GM19023 (cell line): ENCODE results near the gene TAAR9.

Experiments
- ATAC-seq: cut with Tn5 transposase; IDR thresholded peaks from one replicate; pipeline ENCODE4 v1.9.1; 2021; ENCODE audit warnings: mild to moderate bottlenecking, moderate library complexity; ENCODE audit not compliant: unreplicated experiment

The TAAR9 gene, protein sequence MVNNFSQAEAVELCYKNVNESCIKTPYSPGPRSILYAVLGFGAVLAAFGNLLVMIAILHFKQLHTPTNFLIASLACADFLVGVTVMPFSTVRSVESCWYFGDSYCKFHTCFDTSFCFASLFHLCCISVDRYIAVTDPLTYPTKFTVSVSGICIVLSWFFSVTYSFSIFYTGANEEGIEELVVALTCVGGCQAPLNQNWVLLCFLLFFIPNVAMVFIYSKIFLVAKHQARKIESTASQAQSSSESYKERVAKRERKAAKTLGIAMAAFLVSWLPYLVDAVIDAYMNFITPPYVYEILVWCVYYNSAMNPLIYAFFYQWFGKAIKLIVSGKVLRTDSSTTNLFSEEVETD

DNA sequence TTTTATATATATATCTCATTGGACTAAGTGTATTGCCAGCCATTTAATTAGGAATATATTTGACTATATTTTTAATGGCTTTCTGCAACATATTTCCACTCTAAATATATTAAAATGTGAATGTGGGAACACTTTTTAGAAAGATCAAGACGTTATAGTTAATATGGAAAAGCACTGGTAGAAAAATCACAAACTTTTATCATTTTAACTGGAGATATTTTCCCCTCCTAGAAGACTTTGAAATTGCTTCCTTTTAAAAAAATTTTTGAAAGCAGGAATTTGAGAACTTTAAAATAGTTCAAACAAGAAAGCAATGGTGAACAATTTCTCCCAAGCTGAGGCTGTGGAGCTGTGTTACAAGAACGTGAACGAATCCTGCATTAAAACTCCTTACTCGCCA is at the start of gene TAAR9:
TSS of gene TAAR9 (plus strand) at position 301 of the 400 bp plus-strand sequence. CDS start at position 314, 13 bp downstream.
- no peak for ATAC-seq

DNA sequence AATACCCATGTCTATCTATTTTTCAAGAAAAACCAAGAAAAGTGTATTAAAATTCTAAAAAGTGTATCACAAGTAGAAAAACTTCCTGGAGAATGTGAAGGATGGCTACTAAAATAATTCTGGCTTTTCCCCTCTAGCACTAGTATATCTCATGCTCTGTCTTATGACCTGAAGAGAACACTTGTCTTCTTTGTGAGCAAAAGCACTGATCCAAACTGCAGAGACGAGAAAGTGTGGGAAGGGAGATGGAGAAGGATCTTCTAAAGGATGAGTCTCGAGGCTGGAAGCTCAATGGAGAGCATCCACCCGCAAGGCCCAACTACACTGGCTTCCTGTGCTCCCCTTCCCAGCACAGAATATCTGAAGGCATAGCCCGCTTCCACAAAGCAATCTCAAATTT is 48.7 kb upstream of the TAAR9 start:
- ATAC-seq, result no peak

DNA sequence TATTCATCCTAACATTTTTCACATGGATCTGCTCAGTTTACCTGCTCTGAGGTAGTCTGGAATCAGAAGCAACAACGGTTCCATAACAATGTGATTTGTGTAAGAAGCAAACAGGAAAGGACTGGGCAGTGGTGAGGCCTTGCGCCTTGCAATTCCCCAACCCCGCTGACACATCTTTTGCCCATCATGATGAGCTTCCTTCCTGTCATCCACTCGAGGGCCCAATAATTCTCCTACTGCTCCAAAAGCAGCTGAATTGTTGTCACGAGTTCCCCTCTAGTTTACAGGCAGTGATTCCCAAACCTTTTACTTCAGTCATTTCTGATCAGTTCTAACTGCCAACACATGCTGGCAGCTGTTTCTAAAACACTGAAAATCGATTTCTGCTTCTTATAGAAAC is 48.1 kb upstream of the TAAR9 start:
- peak; percentile 60 for ATAC-seq

DNA sequence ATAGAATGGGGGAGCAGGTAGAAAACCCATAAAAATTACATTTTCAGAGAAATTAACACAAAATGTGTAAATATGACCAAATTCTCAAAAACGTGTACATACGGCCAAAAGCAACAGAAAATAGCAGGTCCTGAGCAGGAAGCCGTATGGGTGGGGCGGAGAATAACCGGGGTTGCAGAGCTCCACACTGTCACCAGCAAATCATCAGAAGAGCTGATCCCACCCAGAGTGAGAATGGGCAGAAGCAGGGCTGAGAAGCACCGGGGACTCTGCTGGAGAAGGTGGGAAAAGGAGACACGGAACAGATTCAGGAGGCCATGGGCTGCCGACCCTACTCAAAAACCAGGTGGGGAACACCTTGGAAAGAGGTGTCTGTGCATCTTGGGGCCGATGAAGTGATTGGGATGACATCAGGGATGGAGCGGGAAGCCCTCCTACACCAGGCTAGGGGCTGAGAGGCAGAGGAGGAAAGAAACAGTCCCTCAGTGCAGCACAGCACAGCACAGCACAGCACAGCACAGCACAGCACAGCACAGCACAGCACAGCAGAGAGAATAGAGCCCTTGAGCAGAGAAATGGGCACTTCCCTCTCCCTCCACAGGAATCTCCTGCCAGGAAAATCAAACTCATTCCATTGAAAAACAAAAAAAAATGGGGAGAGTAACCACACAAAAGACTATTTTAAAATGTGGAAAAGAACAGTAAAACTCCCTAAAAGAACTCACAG is 47.4 kb upstream of the TAAR9 start:
- ATAC-seq, result peak; percentile 71

DNA sequence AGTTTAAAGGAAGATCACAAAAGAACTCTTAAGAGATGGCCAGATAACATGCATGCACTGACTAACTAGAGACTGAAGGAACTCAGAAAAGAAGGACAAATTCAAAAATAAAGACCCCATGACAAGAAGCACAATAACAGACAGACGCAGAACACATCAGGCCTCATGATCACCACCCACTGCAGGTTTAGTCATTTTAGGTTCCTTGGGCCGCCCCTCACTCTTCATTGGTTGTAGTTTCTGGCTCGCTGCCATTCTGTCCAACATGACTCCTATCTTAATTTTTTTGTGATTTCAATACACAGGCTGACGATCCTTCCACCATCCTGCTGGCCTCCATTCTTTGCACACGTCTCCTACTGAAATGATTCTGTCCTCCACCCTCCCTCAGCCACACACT is 46.8 kb upstream of the TAAR9 start:
- ATAC-seq, result no peak

DNA sequence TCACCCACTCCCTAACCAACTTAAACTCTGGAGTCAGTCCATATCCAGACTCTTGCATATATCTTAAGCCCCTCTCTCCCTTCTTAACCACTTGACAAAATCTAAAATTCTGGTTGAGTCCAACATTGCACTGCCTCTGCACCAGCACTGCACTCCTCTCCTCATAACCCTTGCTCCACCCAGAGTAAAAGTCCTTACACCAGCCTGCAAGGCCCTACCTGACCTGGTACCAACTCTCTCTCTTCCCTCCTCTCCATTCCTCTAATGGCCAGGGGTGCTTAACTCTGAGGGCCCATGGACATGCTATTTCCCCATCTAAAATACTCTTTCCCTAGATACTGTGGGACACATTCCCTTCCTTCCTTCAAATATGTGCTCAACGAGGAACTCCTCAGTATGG is 46.2 kb upstream of the TAAR9 start:
- no peak for ATAC-seq

DNA sequence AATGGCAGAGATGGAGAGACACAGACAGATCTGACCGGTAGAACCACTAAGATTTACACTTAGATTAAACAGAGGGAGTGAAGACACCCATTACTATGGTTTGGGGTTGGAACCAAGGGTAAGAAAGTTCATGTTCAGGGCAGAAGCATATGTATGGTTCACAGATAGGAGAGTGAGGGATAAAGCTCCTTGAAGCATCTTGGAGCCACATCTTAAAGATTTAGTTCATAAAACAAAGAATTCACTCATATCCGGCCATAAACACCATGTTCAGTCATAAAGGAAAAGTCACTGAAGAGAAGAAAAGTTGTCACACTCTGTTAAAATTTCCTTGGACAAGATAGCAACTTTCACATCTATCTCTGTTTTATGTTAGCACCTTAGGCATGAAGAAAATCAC is 43.1 kb upstream of the TAAR9 start:
- no peak for ATAC-seq

DNA sequence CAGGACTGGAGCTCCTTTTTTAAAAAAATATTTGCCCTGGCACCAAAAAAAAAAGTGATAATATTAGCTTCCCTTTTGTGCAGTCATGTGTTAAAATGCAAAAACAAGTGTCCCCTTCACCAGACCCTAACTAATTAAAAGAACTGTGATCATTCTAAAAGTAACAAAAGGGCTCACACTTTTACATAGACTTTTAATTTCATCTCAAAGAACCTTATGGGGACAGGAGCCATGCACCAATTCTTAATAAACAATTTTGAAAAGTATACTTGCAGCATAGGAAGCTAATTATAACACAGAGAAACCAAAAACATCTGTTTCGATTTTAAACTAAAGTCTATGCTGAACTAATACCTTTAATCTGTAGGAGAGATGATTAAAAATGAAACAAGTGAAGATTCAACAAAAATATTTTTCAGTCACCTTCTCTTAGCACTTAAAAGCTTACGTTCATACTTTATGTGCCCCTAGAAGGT is 42.4 kb upstream of the TAAR9 start:
- peak; percentile 49 for ATAC-seq

DNA sequence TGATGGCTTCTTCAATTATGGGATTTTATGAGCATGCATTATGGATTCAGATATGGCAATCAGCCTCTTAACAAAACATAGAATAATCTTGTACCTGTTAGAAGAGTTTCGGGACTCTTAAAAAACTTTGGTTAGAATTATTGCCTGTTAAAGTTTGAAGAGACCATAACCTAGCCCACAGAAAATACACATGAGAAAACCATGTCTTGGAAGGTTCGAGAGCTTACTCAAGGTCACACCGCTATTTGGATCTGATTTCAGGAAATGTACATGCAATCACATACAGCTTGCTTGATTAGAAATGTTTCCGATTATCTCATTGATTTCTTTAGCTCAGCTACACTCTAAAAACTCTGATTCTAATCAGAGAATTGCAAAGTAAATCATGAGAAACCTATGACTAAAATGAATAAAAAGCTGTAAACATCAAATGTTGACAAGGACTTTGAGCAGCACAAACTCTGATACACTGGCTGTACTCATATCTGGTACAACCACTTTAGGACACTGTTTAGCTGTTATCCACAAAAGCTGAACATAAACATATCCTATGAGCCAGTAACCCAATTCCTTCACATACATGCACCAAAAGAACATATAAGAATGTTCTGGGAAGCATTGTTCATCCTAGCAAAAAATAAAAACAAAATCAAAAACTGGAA is 41.4 kb upstream of the TAAR9 start:
- no peak for ATAC-seq

DNA sequence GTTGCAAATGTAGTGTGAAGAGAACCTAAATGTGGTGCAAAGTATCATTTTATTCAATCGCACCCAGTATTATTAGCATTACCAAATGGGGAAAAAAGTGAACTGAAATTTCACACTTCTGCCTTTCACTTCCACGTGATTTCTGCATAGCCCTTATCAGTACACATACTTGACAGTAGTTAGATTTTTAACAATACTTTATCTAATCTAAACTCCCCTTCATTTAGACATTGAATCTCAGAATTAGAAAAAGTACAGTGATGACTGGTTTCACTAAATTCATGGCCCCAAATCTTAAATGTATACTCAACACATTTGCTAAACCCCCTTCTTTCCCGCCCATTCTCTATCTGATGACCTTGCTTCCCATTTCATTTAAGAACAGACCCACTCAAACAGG is 39.4 kb upstream of the TAAR9 start:
- ATAC-seq, result peak; percentile 53

DNA sequence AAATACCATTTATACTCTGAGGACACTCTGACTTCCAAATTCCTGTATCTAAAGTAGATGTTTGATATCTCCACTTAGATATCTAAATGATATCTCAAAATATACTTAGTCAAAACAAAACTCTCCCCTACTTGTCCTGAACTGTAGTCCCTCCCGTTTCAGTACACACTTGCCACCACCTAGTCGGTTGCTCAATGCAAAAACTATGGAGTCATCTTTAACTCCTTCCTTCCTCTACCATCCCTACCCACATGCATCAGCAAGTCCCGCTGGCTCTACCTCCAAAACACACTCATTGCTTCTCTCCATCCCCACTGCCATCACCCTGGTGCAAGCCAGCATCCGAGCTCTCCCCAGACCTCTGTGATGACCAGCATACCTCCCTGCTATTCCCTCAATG is 38.3 kb upstream of the TAAR9 start:
- ATAC-seq, result no peak

DNA sequence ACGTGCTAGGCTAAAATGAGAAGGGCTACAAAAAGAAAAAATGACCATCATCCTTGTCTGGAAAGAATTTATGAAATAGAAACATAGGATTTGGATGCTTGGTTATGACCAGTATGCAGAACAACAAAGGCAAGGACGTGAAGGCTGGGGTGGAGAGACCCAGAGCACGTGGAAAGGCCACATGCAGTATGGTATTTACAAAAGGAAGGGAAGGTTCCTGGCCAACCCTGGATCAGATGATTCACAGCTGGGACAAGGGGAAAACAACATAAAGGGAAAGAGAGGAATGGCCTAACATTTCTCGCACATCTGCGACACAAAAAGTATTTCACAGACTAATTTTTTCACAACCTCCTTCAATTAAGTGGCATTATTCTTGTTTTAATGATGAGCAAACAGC is 33.3 kb upstream of the TAAR9 start:
- no peak for ATAC-seq

DNA sequence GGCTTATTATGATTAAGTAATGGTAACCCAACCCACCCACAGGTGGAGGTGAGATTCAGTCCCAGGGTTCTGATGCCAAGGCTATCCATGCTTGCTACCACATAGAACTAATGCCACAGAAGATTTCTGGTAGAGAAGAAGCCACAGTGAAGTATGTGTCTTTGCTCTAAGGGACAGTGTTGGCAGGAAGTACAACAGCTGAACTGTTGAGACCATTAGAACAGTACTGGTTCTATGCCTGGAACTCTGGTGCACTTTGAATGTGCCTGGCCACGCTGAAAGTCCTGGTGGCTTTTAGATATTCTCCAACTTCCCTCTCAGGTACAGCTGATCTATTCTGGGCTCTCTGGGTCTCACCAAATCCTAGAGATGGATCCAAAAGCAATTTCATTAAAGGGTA is 32.9 kb upstream of the TAAR9 start:
- ATAC-seq, result no peak

DNA sequence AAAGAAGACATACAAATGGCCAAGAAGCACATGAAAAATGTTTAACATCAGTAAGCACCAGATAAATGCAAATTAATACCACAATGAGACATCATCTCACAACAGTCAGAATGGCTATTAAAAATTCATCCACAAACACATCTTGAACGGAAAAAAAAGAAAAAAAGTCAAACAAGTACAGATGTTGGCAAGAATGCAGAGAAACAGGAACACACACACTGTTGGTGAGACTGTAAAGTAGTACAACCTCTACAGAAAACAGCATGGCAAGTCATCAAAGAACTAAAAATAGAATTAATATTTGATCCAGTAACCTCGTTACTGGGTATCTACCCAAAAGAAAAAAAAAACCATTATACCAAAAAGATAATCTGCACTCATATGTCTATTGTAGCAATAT is 31.6 kb upstream of the TAAR9 start:
- no peak for ATAC-seq

DNA sequence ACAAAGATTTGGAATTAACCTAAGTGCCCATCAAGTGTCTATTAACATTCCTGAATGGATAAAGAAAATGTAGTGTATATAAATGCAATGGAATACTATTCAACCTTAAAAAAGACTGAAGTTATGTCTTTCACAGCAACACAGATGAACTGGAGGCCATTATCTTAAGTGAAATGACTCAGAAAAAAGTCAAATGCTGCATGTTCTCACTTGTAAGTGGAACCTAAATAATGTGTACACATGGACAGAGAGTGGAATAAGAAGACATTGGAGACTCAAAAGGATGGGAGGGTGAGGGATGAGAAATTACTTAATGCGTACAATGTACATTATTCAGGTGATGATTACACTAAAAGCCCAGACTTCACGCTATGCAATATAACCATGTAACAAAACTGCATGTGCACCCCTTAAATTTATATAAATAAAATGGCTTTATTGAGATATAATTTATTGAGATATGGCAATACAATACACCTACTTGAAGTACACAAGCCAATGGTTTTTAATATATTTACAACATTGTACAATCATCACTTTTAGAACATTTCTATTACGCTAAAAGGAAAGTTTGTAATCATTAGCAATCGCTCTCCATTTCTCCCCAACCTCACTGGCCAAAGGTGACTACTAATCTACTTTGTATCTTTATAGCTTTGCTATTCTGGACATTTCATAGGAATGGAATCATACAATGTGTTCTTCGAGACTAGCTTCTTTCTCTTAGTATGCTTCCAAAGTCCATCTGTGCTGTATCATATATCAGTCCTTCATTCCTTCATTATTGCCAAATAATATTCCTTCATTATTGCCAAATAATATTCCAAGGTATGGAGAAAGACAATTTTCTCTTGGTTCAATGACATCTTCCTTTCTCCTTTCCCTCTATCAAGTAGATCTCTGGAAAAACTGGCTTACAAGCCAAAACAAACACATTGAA is 30.9 kb upstream of the TAAR9 start:
- ATAC-seq, result no peak

DNA sequence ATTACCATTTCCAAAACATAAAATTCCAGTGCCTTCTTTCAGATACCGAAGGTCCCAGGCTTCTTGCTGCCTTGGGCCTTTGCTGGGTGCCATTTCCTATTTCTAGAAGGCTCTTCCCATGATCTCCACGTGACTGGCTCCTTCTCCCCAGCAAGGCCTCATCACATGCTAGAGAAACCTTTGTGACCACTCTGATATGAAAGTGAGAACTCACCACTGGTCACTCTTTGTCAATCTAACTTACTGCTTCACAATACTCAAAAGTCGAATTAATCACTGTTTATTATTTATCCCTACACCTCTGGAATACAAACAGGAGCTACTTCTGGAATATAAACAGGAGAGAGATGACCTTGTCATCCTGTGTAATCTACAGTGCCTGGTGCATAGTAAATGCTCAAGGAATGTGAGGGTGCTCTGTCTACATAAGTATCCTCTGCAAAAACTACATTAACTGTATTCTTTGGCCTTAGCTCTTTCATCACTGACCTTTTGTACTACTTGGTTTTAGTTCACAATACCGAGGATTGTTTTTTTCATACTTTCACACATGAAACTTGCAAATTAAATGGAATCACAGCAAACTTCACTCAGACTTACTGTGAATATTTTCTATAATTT is 26.8 kb upstream of the TAAR9 start:
- no peak for ATAC-seq

DNA sequence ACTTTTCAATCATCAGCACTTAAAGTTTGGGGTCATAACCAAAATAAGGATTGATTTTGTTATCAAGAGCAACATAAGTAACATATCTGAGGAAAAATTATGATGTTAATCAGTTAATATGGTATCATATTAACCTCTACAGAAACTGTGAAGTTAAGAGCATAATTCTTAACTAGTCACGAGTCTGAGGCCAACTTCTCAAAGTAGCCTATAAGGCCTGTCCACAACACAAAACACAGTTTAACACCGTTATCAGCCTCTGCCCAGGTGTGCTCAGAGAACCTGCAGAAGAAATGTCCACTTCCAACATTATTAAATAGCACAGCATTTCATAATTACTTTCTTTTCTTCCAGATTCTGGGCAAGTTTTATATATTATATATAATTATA is 26.3 kb upstream of the TAAR9 start:
- ATAC-seq, result no peak

DNA sequence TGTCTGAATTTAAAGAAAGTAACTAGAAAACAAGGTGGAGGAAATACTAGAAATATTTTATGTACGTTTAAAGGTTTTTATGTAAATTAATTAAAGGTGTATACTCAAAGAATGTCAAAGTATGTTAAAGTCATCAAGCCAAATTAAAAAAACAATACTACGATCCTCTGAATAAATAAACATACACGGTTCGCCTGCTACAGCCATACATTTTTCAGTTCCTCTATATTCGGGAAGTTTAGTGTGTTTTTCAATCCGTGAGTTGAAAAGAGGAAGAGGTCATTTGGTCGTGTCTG is 25.8 kb upstream of the TAAR9 start:
- no peak for ATAC-seq

DNA sequence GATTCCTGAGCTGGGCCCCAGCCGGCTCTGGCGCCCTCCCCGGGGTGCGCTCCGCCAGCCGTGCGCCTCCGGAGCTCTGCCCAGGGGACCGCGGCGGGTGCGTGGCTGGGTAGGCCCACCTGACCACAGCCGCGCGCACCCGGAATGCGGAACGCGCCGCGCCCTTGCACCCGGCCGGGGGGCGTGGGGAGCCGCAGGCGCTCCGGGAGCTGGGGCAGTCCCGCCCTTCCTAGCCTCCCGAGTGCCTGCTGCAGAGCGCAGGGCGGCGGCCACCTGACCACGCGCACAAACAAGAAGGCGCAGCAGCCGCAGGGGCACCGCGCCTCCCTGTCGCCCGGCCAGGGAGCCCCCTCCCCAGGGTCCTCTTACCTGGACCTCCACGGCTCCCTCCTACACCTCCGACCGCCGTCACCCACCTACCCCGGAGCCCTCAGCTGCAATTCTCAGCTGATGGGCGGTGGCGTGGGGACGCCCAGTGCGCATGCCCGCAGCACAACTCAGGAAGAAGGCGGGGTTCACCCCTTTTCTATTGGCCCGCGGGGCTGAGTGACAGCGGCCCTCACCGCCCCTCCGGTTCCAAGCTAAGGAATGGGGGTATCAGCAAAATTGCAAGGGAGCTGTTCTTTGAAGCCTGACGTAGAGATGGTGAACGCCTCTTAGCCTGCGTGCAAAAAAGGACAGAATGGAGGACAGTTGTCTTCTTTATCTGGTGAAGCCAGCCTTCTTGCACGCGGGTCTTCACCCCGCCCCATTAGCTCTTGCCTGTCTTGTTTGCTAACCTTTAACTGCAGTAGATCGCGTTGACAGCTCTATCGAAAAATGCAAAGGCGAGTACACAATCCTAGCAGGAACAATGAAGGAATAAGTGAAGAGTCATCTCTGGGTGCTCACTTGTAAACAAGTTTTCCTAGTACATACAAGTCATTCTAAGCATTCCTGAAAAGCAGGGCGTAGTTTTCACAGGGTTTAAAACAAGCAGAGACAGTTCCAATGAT is 25.1 kb upstream of the TAAR9 start, which contains the start of gene STX7:
TSS of gene STX7 (minus strand) at position 479 of the 995 bp plus-strand sequence. CDS start 9,586 bp downstream, outside the sequence.
- ATAC-seq, result peak; percentile 95
